Testis (tissue), 3 donors: ENCODE measurements around the gene SIGLEC1. TPM values are rescaled to one million over a fixed set of nuclear protein-coding genes. Genes with fewer than 3 reads are reported as not detected.

ENCODE experiments used
- DNase-seq: peaks from one replicate; pipeline ENCODE4 v3.0.0-alpha.2; 2019
- H3K27ac ChIP-seq, 2 donors: fragments of 200-600 bp; sonication (generic); one replicate each; pipeline ENCODE4 v1.5.1; 2019
- H3K27me3 ChIP-seq: fragments of 200-600 bp; sonication (generic); one replicate; pipeline ENCODE4 v1.5.1; 2019
- H3K36me3 ChIP-seq: fragments of 200-600 bp; sonication (generic); one replicate; pipeline ENCODE4 v1.5.1; 2017; ENCODE audit warnings: low read depth; ENCODE audit errors: missing control alignments
- H3K4me1 ChIP-seq: fragments of 200-600 bp; sonication (generic); one replicate; pipeline ENCODE4 v1.5.1; 2019
- H3K4me3 ChIP-seq, 2 donors: fragments of 200-600 bp; sonication (generic); one replicate each; pipeline ENCODE4 v1.5.1; 2017 to 2019
- H3K9me3 ChIP-seq: fragments of 200-600 bp; sonication (generic); one replicate; pipeline ENCODE4 v1.5.1; 2017
- CTCF ChIP-seq, 3 experiments: fragments of 450-650 bp in 2 of 3; fragments of 200-600 bp in 1 of 3; sonication (generic) in 1 of 3; IDR thresholded peaks; one replicate each; pipeline ENCODE4 v1.5.1; 2016 to 2019; ENCODE audit warnings: antibody characterized with exemption in 3 of 3, mild to moderate bottlenecking in 2 of 3, moderate library complexity in 1 of 3
- POLR2A ChIP-seq: fragments of 450-650 bp; IDR thresholded peaks from one replicate; pipeline ENCODE4 v1.6.1; 2017; ENCODE audit warnings: antibody characterized with exemption, mild to moderate bottlenecking, moderate library complexity
- WGBS, 2 donors: methylation state at CpG; one replicate each; pipeline ENCODE4 v1.1.5; 2018; 5-methylcytosine and 5-hydroxymethylcytosine counted together
- intact Hi-C: fragments of 100-400 bp; cut with DNase I; formaldehyde crosslinking; loops from one replicate; pipeline ENCODE4 v1.15.1; 2023; ENCODE audit warnings: low total_unique reads
- polyA plus RNA-seq: library from polyadenylated mRNA; stranded (reverse); fragments of 350-450 nt; fragmentation: Illumina TruSeq; extraction: RNeasy Lipid Tissue Mini Kit (QIAGEN cat#74804); gene quantifications from one replicate; pipeline ENCODE4 v1.2.3, GENCODE V29; 2014; ENCODE audit warnings: low read depth, low replicate concordance; ENCODE audit not compliant: insufficient read depth
- total RNA-seq, 2 donors: library from RNA; depleted of rRNA; stranded (reverse); fragments of >200 nt; gene quantifications; one replicate each; pipeline ENCODE4 v1.2.3, GENCODE V29; 2016

The SIGLEC1 gene
- total and polyA plus RNA-seq, 3 donors from 2014 or later: 4.3 to 9.4 (median 6.6) TPM

GRCh38 chr20:3674995-3675900 is 37.2 kb downstream of the SIGLEC1 start:
- Histone ChIP-seq H3K27ac (no peak overlapping the region), H3K27me3 (no peaks in the 10 kb centered on the region), H3K4me3 (no peak overlapping the region), H3K36me3 (no peaks in the 10 kb centered on the region), H3K9me3 (no peaks in the 10 kb centered on the region), H3K4me1 (peaks cover 11% of the 10 kb centered on the region)
- DNase-seq: no peak
- intact Hi-C loops: loop anchor here (5.0 kb wide), 1 partner anchor 37 kb away; the partner anchor contains the start of gene SIGLEC1
- TF ChIP-seq POLR2A: no peak
- no peak for TF ChIP-seq CTCF (IDR thresholded peaks at IDR 0.05)
- 60 to 61% methylated on average over 12 to 13 of the region's 13 CpGs for WGBS, 2 donors

GRCh38 chr20:3674447-3674846 is 38.0 kb downstream of the SIGLEC1 start:
- 65 to 79% methylated on average over 4 to 10 of the region's 10 CpGs for WGBS, 2 donors
- H3K9me3 ChIP-seq: no peaks in the 10 kb centered on the region
- no peak overlapping the region for H3K27ac ChIP-seq
- H3K4me1 ChIP-seq: peaks cover 5% of the 10 kb centered on the region
- TF ChIP-seq POLR2A (no peak), CTCF (IDR thresholded peaks at IDR 0.05) (no peak)
- no peaks in the 10 kb centered on the region for H3K36me3 ChIP-seq
- intact Hi-C loops: no loop called here
- no peak for DNase-seq
- H3K4me3 ChIP-seq: no peak overlapping the region
- H3K27me3 ChIP-seq: no peaks in the 10 kb centered on the region

GRCh38 chr20:3673221-3674070 is 39.0 kb downstream of the SIGLEC1 start:
- Histone ChIP-seq H3K4me1 (peaks cover 5% of the 10 kb centered on the region), H3K27me3 (no peaks in the 10 kb centered on the region), H3K36me3 (no peaks in the 10 kb centered on the region), H3K9me3 (no peaks in the 10 kb centered on the region), H3K27ac (no peak overlapping the region), H3K4me3 (no peak overlapping the region)
- intact Hi-C loops: no loop called here
- WGBS, 2 donors: 40 to 50% methylated on average over 14 to 86 of the region's 90 CpGs
- TF ChIP-seq CTCF (IDR thresholded peaks at IDR 0.05): no peak
- TF ChIP-seq POLR2A: no peak
- no peak for DNase-seq

GRCh38 chr20:3672547-3673171 is 39.7 kb downstream of the SIGLEC1 start:
- peaks cover 5% of the 10 kb centered on the region for H3K4me1 ChIP-seq
- WGBS, 2 donors: 43% methylated on average over 22 to 58 of the region's 58 CpGs
- intact Hi-C loops: no loop called here
- H3K4me3 ChIP-seq: no peak overlapping the region
- no peaks in the 10 kb centered on the region for H3K9me3 ChIP-seq
- no peaks in the 10 kb centered on the region for H3K27me3 ChIP-seq
- TF ChIP-seq POLR2A: no peak
- no peak for TF ChIP-seq CTCF (IDR thresholded peaks at IDR 0.05)
- no peaks in the 10 kb centered on the region for H3K36me3 ChIP-seq
- DNase-seq: no peak
- H3K27ac ChIP-seq: no peak overlapping the region
